K562 (cell line): ENCODE data around the gene KLRC4. TPM values are rescaled to one million over a fixed set of nuclear protein-coding genes. Genes with fewer than 3 reads are reported as not detected.
"Not testable (repeated sequence)": the region's sequence is repeated elsewhere in the genome, so short reads cannot be mapped to it uniquely, and the experiment has no call there.

Source experiments
- ATAC-seq: fragments of 200-7000 bp; cut with Tn5 transposase; 3 replicates; pipeline ENCODE4 v1.9.1; 2020; ENCODE audit warnings: moderate library complexity
- BruUV-seq: library from RNA; stranded (reverse); fragments of 400-500 nt; replicated peaks from 2 replicates; lab custom pipeline; 2021; lab: Mats Ljungman, UMichigan
- CTCF ChIA-PET: fragments of 300-600 bp; formaldehyde crosslinking; extraction: SDS; loops from one replicate; lab custom pipeline; 2021; ENCODE audit warnings: low intra/inter-chr PET ratio; lab: Yijun Ruan, JAX
- POLR2A ChIA-PET: fragments of 300-600, 350-650 bp; sonication (Branson Sonifier 250); formaldehyde crosslinking; extraction: SDS; loops from one replicate; lab custom pipeline; 2021; ENCODE audit warnings: antibody characterized with exemption, inconsistent platforms; lab: Yijun Ruan, JAX
- DNase-seq, 4 experiments: peaks; one replicate each; pipeline versions ENCODE4 v3.0.0 to v3.0.0-alpha.2; 2011 to 2018; ENCODE audit warnings: low spot score in 3 of 4, mixed read lengths in 3 of 4; ENCODE audit errors: extremely low read depth in 1 of 4
- FAIRE-seq: peaks from 2 replicates; lab custom pipeline; 2011; peaks lifted over from hg19 to GRCh38; lab: Jason Lieb, UNC
- H2AFZ ChIP-seq: 2 replicates; pipeline ENCODE4 v1.6.0; 2011; ENCODE audit warnings: low read depth, low read length, control low read depth, inconsistent platforms
- H3K27ac ChIP-seq: fragments of 200-600 bp; 3 replicates; pipeline ENCODE4 v1.8.0; 2011; ENCODE audit warnings: low read depth, mild to moderate bottlenecking, control low read depth, inconsistent platforms, low read length, moderate library complexity, mixed read lengths; ENCODE audit errors: extremely low read depth
- H3K27me3 ChIP-seq, 2 experiments: fragments of 300-600 bp in 1 of 2; 2 replicates in 1 of 2; 3 replicates in 1 of 2; pipeline versions ENCODE4 v1.6.0 to v1.8.0; 2011; ENCODE audit warnings: inconsistent platforms in 2 of 2, low read length in 2 of 2, mild to moderate bottlenecking in 1 of 2, mixed read lengths in 1 of 2, moderate library complexity in 1 of 2; ENCODE audit not compliant: control insufficient read depth in 2 of 2, insufficient read depth in 2 of 2
- H3K36me3 ChIP-seq: fragments of 300-600 bp; 3 replicates; pipeline ENCODE4 v1.8.0; 2011; ENCODE audit warnings: mild to moderate bottlenecking, low read length, inconsistent platforms; ENCODE audit not compliant: control insufficient read depth, insufficient read depth
- H3K4me1 ChIP-seq, 2 experiments: fragments of 200-600 bp in 1 of 2; replicated peaks in 1 of 2; 2 replicates in 1 of 2; 3 replicates in 1 of 2; pipeline versions ENCODE4 v1.5.1 to v1.8.0; 2011; ENCODE audit warnings: inconsistent platforms in 2 of 2, low read length in 2 of 2, mild to moderate bottlenecking in 1 of 2, mixed read lengths in 1 of 2, moderate library complexity in 1 of 2; ENCODE audit not compliant: control insufficient read depth in 2 of 2, insufficient read depth in 2 of 2
- H3K4me2 ChIP-seq: 2 replicates; pipeline ENCODE4 v1.6.1; 2011; ENCODE audit warnings: low read length, control low read depth, inconsistent platforms, mixed read lengths; ENCODE audit not compliant: insufficient read depth
- H3K4me3 ChIP-seq: fragments of 200-600 bp; sonication (generic), shearing (Covaris generic); 2 replicates; pipeline ENCODE4 v1.5.1; 2016; ENCODE audit warnings: control low read depth, inconsistent platforms
- H3K79me2 ChIP-seq: fragments of 200-600 bp; 3 replicates; pipeline ENCODE4 v1.8.0; 2011; ENCODE audit warnings: low read length, inconsistent platforms; ENCODE audit not compliant: control insufficient read depth, insufficient read depth
- H3K9ac ChIP-seq, 2 experiments: 2 replicates each; pipeline versions ENCODE4 v1.6.0 to v1.6.1; 2011; ENCODE audit warnings: low read depth in 2 of 2, low read length in 2 of 2, control low read depth in 1 of 2, inconsistent platforms in 1 of 2, mild to moderate bottlenecking in 1 of 2, mixed read lengths in 1 of 2; ENCODE audit not compliant: insufficient read depth in 1 of 2
- H3K9me1 ChIP-seq: one replicate; pipeline ENCODE4 v1.6.0; 2011; ENCODE audit warnings: inconsistent platforms, mild to moderate bottlenecking, low read length, moderate library complexity; ENCODE audit not compliant: control insufficient read depth, insufficient read depth
- H3K9me3 ChIP-seq: replicated peaks from 2 replicates; pipeline ENCODE4 v1.5.1; 2011; ENCODE audit warnings: low read depth, low read length, inconsistent platforms; ENCODE audit not compliant: control insufficient read depth, insufficient read depth
- H4K20me1 ChIP-seq: replicated peaks from 2 replicates; pipeline ENCODE4 v1.6.1; 2011; ENCODE audit warnings: low read length, inconsistent platforms, mixed read lengths; ENCODE audit not compliant: control insufficient read depth, insufficient read depth
- SUPT5H ChIP-seq: fragments of 450-650 bp; IDR thresholded peaks from 2 replicates; pipeline ENCODE4 v1.6.1; 2016
- WGBS: fragments of 100-300 bp; shearing (Covaris generic); methylation state at CpG from one replicate; pipeline ENCODE4 v1.1.6; 2016; ENCODE audit warnings: low coverage, mixed read lengths; ENCODE audit not compliant: insufficient coverage; ENCODE audit errors: missing lambda C conversion rate; 5-methylcytosine and 5-hydroxymethylcytosine counted together
- in situ Hi-C: fragments of 300-500 bp; cut with MboI; formaldehyde crosslinking; loops from 4 replicates; pipeline ENCODE4 v1.15.0; 2018; ENCODE audit warnings: inconsistent platforms, mixed read lengths
- intact Hi-C: fragments of 100-400 bp; cut with micrococcal nuclease; formaldehyde crosslinking; loops from 2 replicates; pipeline ENCODE4 v1.14.2; 2022
- polyA plus RNA-seq, 8 experiments: library from polyadenylated mRNA; depleted of rRNA in 4 of 8; stranded (reverse) in 5 of 8; unstranded in 3 of 8; fragments of >200 nt; fragmentation: Nextera tagmentation in 2 of 8; fragmentation: Illumina TruSeq in 1 of 8; extraction: Ambion mirVana in 2 of 8; extraction: Trizol in 1 of 8; gene quantifications; 2 replicates each; pipeline versions ENCODE4 v1.2.1 to v1.2.3, GENCODE V29; 2011 to 2014; ENCODE audit warnings: inconsistent platforms in 1 of 8, missing spikeins in 1 of 8
- total RNA-seq, 7 experiments: library from RNA; depleted of rRNA in 6 of 7; stranded (reverse); fragments of >200 nt in 6 of 7; fragmentation: Illumina TruSeq in 2 of 7; extraction: Trizol in 2 of 7; gene quantifications; 2 replicates each; pipeline versions ENCODE4 v1.2.1 to v1.2.3, GENCODE V29; 2011 to 2021; ENCODE audit warnings: low replicate concordance in 1 of 7

KLRC4 gene
- total and polyA plus RNA-seq, 9 of the 15 experiments (the other 6 are each of a cell fraction or from before 2014, with no cell fraction given), result 0.17 TPM; not detected in 8

DNA sequence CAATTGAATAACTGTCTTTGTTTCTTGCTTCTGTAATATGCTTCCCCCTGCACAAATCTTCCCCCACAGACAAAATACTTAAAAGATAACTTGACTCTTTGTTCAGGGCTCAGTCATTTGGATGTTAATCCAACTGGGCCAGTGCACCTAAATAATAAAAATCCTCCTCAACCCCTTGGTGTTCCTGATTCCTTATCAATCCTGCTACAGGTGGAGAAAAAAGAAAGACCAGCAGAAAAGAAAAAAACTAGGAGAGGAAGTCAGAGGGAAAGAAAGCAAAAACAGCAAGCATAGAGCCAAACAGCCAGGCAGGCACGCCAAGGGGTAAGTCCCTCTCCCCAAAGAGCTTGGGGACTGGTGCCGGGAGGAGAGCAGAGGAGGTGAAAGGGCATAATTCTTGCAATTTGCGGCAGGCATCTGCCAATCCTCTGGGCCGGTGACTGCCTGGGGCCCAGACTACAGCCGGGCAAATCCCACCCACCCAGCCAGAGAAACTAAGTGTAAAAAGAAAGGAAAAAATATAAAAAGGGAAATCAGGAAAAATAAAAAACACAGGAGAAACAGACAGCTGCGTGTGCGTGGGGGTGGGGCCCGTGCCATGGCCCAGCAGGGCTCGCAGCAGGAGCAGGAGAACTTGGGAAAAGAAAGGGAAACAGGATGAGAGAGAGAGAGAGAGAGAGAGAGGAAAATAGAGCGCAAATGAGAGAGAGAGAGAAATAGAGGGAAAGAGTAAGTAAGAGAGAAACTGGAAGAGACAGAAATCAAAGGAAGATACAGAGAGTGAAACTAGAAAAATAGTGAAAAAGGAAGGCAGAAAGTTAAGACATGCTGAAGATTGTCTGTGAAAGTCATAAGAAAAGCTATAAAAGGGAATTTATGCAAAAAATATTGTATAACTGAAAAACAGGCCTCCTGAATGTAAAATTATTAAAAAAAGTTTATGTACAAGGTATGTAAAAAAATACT lies 41.1 kb downstream of the KLRC4 start:
- peaks cover 6 to 13% of the 10 kb centered on the region in 2 experiments; a peak in 3 of 5 replicates for H3K4me1 ChIP-seq
- no peak overlapping the region for H3K9ac ChIP-seq
- intact Hi-C loops (no loop called here), in situ Hi-C loops (no loop called here)
- no peak for ATAC-seq
- no peak overlapping the region for H2AFZ ChIP-seq
- H3K9me1 ChIP-seq, result no peaks in the 10 kb centered on the region
- no peak overlapping the region for H3K27ac ChIP-seq
- H3K4me3 ChIP-seq, result no peak overlapping the region
- POLR2A ChIA-PET, result no interaction called here
- H4K20me1 ChIP-seq, result no peaks in the 10 kb centered on the region
- peaks cover 6% of the 10 kb centered on the region for H3K9me3 ChIP-seq
- no peak for FAIRE-seq
- no peak overlapping the region for H3K4me2 ChIP-seq
- DNase-seq, result no peak
- CTCF ChIA-PET, result no interaction called here
- no peak for TF ChIP-seq SUPT5H
- H3K79me2 ChIP-seq, result peaks cover 31% of the 10 kb centered on the region
- no peaks in the 10 kb centered on the region for H3K27me3 ChIP-seq
- H3K36me3 ChIP-seq, result no peaks in the 10 kb centered on the region; the same call in 1 of the 3 replicates
- 90% methylated on average over 4 of the region's 10 CpGs for WGBS
- no TSS peak for BruUV-seq

GRCh38 chr12:10367714-10368113 lies 41.8 kb downstream of the KLRC4 start:
- H3K27me3 ChIP-seq, BruUV-seq, H3K27ac ChIP-seq, H3K36me3 ChIP-seq, POLR2A ChIA-PET, H3K9me3 ChIP-seq, H4K20me1 ChIP-seq, H2AFZ ChIP-seq, DNase-seq, ATAC-seq, H3K4me3 ChIP-seq, H3K9me1 ChIP-seq, CTCF ChIA-PET, H3K9ac ChIP-seq, FAIRE-seq, in situ Hi-C loops, intact Hi-C loops, H3K4me2 ChIP-seq: not testable (repeated sequence)
- H3K79me2 ChIP-seq, result peaks cover 31% of the 10 kb centered on the region
- WGBS, result 97% methylated on average over 3 of the region's 4 CpGs
- H3K4me1 ChIP-seq, result peaks cover 5 to 13% of the 10 kb centered on the region in 2 experiments; a peak in 3 of 5 replicates
